Uterus (tissue), 2 donors: ENCODE data around the gene TYRP1.

ENCODE experiments used
- CTCF ChIP-seq, 4 experiments: fragments of 200-600 bp in 2 of 4; fragments of 450-650 bp in 2 of 4; sonication (generic) in 2 of 4; IDR thresholded peaks; one replicate each; pipeline ENCODE4 v1.5.1; 2016 to 2019; ENCODE audit warnings: antibody characterized with exemption in 4 of 4, mild to moderate bottlenecking in 2 of 4, moderate library complexity in 1 of 4
- POLR2A ChIP-seq, 2 donors: fragments of 450-650 bp; IDR thresholded peaks; one replicate each; pipeline ENCODE4 v1.6.1; 2016; ENCODE audit warnings: antibody characterized with exemption in 2 of 2, mild to moderate bottlenecking in 1 of 2, moderate library complexity in 1 of 2

- no peak for TF ChIP-seq CTCF (IDR thresholded peaks at IDR 0.05)
- TF ChIP-seq POLR2A (IDR thresholded peaks at IDR 0.05): no peak
These were observed 66.6 kb downstream of the TYRP1 start for GRCh38 chr9:12759761-12760160.
